SIG-M5 (cell line): ENCODE data around the gene MBD4.
"Not testable (repeated sequence)": the region's sequence is repeated elsewhere in the genome, so short reads cannot be mapped to it uniquely, and the experiment has no call there.

Experiments
- DNase-seq: peaks from one replicate; lab custom pipeline; 2025; lab: John Stamatoyannopoulos, UW

Gene MBD4

DNA sequence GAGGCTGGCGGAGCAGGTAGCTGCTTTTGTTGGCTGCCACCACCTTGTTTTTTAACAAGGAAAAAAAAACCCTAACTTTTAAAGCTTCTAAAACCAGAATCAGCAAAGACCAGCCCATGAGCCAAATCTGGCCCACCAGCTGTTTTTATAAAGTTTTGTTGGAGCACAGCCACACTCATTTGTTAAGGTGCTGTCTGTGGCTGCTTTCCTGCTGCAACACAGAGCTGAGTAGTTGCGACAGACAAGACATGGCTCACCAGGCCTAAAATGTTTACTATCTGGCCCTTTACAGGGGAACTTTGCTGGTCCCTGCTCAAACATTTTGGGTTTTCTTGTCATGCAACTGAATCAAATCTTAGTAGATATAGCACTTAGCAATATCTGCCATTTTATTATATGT is 30.2 kb downstream of the MBD4 start:
- DNase-seq: no peak

DNA sequence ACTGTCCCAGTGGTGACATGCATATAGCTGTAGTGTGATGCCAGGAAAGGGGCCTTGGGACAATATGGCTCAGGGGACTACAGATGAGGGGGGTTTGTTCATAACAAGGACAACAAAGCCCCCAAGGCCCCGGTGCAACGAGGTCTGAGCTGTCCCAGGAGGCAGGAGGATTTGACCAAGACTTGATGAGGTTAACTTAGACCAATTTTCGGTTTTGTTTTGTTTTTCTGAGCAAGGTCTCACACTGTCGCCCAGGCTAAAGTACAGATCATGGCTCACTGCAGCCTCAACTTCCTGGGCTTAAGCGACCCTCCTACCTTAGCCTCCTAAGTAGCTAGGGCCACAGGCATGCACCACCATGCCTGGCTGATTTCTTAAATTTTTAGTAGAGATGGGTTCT is 35.1 kb downstream of the MBD4 start:
- DNase-seq: no peak

DNA sequence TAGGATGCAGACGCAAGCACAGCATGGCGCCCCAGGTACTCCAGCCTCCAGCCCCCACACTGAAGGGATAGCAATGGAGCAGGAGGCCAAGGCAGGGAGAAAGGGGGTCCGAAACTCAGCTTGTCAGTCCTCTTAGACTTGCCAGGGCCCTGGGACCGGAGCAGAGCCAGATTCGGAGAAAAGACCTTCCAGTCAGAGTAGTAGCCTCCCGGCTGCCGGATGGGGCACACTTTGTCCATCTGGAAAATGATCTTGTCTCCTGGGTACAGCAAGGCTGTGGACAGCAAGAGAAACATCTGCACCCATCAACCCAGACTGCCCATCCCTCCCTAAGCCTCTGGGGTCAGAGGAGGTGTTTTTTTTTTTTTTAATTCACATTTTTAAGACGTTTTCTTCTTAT is 35.6 kb downstream of the MBD4 start:
- no peak for DNase-seq

DNA sequence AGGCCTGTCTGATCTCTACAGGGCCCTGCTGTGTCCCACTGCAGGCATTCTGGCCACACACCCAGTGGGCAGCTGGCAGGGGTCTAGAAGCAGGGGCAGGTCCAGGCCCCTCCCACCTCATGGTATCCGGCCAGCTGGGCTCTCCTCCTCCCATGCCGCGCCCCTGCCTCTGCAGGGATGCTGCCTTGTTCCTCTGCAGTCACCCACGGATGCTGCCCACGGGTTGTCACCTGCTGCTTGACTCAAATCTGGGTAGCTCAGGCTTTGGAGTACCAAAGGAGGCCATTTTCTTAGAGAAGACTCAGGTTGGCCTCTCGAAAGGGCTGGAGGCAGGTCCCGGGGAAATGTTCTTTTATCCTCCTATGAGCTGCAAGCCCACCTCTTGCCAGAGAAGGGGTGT is 36.3 kb downstream of the MBD4 start:
- DNase-seq: no peak

DNA sequence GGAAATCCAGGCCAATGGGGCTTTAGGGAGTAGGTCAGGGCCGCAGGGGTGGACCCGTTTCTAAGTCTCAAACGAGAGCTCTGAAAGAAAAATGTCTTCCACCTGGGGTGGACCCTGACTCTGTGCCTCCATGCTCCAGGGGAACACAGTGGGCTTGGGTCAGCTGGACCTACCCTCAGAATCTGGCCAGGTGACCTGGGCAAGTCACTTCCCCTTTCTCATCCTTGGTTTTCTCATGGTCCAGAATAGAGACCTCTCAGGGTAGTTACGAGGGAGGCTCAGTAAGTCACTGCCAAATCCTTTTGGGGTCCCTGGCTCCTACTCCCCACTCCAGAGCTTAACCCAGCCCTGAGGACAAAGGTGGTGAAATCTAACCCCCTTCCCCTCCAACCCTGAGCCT is 37.1 kb downstream of the MBD4 start:
- DNase-seq: no peak

DNA sequence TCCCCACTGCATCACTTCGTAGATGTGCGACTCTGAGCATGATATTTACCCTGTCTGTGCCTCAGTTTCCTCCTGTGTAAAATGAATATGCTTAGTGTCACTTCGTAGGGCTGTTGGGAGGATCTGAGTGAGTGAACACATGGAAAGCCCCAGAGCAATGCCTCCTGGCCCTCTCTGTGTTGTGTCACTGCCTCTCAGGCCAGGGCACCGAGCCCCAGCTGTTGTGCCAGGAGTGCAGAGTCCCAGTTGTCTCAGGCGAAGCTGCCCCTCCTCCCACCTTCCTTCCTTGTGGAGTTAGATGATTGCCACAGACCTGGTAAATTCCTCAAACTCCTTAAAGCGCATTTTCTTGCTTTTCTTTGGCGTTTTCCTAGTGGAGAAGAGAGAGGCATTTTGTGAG is 37.5 kb downstream of the MBD4 start:
- DNase-seq: no peak

DNA sequence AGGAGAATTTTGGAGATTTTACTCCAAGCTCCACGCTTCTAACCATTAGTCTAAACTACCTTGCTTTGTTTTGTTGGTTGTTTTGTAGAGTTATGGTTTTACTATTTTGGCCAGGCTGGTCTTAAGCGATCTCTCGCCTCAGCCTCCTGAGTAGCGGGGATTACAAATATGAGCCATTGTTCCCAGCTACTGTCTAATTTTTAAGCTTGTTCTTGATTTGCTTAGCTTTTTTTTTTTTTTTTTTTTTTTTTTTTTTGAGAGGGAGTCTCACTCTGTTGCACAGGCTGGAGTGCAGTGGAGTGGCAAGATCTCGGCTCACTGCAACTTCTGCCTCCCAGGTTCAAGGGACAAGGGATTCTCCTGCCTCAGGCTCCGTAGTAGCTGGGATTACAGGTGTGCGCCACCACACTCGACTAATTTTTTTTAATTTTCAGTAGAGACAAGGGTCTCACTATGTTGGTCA is 39.8 kb downstream of the MBD4 start:
- no peak for DNase-seq

DNA sequence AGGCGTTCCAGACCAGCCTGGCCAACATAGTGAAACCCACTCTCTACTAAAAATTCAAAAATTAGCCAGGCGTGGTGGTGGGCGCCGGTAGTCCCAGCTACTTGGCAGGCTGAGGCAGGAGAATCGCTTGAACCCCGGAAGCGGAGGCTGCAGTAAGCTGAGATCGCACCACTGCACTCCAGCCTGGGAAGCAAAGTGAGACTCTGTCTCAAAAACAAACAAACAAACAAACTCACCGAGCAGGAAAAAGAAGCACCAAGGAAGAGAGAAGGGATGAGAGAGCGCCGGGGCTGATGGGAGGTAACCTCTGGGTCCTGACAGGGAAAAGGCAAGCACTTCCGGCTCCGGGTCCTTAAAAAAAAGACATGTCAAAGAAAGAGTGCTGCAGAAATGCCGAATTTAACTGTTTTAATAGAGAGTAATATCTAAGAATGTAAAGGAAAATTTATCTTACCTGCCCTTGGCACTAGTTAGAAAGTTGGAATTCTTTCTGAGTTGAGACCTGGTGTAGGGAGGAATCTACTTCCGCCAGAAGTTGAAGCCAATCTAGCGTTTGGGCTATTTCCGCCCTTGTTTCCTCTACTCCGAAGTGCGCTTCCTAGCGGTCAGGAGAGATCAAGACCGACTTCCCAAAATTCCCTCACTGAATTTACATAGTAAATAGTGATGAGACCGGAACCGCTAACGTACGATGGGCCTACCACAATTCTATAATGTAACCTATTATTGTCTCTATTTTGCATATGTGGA is 40.4 kb downstream of the MBD4 start:
- peak; percentile 74 for DNase-seq

DNA sequence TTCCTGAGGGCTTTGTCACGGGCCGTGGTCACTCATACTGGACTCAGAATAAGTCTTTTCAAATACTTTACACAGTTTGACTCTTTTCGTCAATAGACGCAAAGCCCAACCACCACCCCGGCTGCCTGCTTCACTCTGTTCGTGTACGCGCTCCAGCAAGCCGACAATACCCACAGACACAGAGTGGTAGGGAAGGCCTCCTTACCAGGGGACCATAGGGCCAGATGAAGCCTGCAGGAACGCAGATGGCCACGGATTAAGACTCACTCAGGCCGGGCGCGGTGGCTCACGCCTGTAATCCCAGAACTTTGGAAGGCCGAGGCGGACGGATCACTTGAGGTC is 41.0 kb downstream of the MBD4 start:
- no peak for DNase-seq

DNA sequence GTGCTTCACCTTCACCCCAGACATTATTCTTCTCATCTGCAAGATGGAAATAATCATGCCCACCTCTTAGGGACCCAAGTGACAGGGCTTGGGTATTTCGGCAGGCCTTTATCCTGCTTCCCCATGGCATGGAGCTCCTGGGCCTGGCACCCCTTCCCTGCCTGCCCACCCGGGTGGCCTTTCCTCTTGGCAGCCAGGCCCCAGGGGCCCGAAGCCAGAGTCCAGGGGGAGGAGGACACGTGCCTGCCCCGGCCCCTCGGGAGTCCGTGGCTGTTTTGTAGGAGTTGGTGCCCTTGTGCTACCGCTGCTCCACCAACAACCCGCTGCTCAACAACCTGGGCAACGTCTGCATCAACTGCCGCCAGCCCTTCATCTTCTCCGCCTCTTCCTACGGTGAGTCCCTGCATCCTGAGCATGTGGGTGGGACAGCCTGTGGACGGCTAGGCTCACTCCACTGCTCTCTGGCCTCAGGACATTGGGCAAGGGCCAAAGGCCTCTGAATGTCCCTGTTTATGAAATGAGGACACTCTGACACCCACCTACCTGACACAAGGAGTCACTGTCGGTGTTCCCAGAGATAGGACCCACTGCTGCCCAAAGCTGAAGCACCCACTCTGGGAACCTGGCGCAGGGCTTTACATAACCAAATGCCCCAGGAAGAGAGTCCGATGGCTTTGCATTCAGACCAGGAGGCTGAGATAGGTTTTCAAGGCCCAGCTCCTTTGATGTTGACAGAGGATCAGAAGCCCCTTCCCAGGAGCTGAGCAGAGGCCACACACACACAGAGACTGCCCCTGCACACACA is 45.8 kb downstream of the MBD4 start:
- DNase-seq: not testable (repeated sequence)

DNA sequence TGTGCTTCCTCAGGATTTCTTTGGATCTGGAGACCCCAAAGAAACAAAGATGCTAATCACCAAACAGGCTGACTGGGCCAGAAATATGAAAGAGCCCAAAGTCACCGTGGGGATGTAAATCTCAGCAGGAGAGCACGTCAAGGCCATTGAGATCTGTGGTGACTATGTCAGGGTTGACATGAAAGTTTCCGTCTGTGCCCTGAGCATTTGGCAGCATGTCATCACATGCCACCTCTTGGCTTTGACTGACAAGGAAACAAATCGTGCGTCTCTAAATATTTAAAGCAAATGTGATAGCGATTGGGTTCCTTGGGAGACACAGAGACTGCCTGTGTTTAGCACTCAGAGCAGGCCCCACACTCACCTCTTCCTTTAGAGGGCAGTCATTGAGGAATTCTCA is 46.5 kb downstream of the MBD4 start:
- no peak for DNase-seq

DNA sequence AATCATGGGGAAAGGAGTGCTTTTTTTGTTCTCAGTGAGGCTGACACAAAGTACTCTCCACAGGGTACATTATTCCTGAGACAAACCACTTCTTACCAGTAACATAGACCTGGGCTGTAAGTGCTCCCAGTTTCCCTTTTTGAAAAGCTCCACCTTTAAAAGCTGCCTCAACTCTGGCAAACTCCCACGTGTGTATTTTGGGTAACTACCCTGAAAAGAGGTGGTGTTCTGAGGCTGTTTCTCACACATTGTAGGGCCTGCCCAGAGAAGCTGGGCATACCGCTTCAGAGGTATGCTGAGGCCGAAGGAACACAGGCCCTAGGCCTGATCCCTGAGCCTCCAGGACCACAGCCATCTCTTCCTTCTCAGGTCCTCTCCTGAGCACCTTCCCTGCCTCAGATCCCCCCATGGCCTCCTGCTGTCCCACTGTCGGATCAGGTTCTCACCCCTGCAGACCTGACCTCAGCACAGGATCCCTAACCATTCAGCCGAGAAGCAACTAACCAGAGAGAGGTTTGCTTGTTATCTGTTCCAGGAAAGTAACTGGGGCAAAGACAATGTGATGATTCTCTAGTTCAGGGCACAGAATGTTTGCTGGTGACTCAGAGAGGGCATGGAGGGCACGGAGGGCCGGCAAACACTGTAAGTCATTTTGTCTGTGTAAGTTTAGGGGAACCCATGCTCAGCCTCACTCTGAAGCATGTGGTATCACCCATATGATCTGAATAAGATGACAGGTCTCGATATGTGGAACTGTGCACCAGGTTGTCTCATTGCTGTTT is 47.5 kb downstream of the MBD4 start:
- DNase-seq: not testable (repeated sequence)

DNA sequence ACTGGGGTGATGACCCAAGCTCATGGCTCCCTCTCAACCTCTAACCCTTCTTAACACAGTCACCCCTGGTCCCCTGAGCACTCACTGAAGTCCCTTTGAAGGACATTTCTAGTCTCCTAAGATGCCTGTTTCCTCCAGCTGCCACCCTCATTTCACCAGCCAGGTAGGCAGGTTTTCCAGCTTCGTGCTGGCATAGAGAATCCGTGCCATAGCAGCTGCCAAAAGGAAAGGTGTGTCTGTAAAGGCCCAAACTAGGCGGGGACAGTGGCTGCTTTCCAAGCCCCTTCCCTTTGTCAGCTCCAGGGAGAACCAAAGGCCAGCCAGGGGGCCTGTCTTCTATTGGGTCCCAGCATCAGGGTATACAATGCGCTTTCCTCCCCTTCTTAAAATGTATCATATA is 48.2 kb downstream of the MBD4 start:
- DNase-seq: not testable (repeated sequence)

DNA sequence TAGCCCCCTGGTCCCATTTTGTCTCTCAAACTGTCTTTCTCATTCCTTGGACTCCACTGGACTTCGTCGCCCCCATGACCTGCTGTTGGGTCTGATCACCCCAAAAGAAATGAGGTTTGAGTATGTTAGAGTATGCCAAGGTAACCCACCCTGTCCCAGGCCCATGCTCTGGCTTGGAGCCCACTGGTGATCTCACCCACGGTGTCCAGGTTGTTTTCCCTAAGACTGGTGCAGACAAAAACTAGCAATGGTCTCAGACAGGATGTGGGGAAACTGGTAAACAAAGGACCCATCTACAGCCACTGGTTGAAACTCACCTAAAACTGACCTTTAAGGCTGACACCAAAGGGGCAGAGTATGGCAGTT is 50.2 kb downstream of the MBD4 start:
- DNase-seq: no peak

DNA sequence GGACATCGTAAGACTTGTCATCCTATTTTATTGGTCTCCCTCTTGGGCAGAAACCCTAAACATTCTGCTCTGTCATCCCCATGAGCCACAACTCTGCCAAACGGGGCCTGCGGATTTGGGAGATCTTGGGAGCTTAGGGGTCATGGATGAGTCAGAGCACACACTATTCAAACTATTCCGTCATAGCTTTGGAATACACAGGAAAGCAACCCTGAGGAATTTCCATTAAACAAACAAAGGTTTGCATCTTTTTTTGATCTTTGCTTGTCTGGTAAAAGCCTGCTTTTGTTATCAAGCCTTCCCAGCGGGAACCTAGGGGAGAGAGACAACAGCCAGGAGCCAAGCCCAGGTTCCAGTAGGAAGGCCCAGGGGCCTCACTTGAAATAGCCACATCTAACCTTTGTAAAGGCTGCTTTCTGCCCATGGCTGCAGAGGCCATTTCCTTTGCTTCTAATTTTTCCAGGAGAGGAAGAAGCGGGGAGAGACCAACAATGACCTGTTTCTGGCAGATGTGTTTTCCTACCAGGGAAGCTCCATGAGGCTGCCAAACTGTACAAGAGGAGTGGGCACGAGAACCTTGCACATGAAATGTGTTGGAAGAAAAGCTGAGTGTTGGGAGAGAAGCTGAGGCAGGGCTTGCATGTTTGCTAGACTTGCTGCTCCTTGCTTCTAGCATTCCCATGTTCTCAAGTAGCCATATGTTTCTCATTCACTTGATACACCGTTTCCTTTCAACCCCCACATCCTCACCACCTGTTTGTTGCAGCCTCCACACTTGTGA is 50.8 kb downstream of the MBD4 start:
- not testable (repeated sequence) for DNase-seq

DNA sequence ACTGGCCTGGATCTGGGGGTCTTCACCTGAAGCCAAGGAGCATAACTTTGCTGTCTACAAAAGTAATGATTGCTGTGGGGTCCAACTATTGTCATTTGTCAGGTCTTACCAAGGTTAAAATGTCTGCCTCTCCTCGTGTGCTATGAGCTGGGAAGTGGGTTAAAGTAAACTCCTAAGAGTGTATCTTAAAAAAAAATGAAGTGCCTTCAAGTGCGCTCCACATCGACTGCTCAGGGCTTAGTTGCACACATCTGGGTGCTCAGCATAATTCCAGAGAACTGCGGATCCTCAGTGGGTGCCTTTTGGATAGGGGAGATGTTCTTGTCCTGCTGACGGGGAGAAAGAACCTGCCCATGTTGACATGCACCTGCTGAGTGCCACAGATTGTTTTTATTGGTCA is 52.3 kb downstream of the MBD4 start:
- DNase-seq: no peak

DNA sequence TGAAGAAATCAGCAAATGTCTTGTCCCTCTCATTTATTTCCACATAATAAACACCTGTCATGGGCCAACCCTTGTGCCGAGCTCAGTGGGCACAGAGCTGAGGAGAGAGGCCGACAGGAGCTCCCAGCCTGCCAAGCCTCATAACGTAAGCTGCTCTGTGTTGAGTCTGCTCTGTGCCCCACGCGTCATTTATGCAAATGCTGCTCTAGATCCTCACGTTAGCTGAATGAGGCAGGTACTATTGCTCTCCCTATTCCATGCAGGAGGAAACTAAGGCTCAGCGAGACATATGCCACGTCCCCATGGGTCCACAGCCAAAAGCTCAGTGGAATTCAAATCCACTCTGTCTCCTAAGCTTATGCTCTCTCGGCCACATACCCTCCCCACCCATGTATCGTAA is 52.8 kb downstream of the MBD4 start:
- no peak for DNase-seq

DNA sequence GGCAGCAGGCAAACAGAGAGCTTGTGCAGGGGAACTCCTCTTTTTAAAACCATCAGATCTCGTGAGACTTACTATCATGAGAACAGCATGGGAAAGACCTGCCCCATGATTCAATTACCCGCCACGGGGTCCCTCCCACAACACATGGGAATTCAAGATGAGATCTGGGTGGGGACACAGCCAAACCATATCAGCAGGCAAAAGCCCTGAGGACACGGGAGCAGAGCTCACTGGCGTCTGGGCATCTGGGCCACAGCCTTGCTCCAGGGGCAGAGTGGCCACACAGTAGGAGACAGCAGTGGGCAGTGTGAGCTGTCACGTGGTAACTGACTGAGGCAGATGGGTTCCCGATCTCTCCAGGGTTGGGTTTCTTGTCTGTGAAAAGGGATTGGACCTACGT is 54.2 kb downstream of the MBD4 start:
- not testable (repeated sequence) for DNase-seq

DNA sequence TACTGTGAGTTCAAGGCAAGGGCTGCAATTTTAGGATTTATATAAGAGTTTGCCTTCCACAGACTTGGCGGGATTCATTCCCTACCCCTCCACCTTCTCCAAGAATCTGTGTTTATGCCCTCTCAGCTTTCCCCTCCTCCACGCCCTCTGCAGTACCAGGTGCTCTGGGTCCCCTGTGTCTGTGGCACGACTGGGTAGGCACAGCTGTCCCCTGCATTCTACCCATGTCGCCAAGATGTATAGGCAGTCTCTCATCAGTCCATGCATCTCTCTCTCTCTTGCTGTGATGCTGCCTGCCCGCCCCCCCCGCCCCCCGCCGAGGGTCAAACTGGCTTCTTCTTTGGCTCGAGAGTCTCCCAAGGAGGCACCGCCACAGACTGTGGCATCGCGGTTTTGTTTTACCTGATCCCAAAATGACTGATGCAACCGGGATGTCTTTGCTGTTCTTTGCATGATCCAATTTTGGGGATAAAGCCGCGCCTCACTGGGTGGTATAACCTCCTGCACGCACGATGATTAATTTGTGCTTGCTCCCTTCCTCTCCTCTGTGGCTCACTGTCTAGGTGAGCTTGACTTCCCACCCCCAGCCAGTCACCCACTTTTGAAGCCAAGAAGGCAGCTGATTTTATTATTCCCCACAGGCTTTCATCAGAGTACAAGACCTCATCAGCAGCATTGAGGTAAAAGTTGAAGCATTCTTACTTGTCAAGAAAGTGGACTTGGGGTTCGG is 55.0 kb downstream of the MBD4 start:
- no peak for DNase-seq

DNA sequence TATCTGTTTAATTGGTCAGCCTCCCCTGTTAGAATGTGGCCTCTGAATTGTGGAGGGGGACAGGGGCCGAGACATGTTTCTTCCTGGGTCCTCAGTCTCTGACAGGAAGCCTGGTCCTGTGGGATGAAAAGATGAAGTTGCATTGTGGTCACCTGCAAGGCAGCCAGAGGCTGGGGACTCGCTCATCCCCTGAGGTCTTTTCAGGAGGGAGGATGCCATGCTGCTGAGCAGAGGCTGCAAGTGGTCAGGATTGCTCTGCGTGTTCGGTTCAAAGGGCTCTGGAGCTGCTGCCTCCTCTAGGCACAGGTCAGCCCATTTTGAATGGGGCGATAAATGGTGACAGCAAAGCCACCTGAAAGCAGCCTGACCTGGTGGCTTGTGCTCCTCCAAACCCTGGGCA is 55.6 kb downstream of the MBD4 start:
- DNase-seq: not testable (repeated sequence)

DNA sequence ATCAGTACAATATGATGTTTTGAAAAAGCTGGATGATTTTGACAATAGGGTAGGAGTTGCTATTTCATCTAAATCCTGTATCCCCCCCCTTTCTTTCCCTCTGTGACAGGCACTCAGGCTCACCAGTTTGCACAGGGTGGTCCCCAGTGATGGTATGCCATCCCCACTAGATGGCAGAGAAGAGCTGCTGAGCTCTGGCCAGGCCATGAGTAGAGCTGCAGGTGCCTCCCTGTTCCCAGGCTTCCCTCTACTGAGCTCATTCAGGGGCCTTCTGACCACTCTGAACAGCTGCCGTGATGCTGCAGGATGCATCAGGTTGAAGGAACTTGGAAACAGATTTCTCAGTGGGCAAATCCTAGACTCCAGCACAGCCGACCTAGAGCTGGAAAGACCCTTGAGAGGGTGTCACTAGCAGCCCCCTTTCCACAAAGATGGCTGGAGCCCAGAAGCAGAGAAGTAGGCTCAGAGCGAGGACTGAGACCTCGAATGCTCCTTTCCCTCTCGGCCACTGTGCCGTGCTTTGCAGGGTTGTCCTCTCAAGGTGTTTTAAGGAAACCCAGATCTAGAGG is 56.4 kb downstream of the MBD4 start:
- DNase-seq: no peak
